Measurements from ENCODE around the gene RPL38. TPM values are rescaled to one million over a fixed set of nuclear protein-coding genes. Genes with fewer than 3 reads are reported as not detected.

RPL38 gene
- total and polyA plus RNA-seq, 2 experiments from 2014 or later, result 176 to 986 TPM

- Histone ChIP-seq H3K27me3 (replicated peaks; ENCODE audit: insufficient read depth) (no peaks in the 10 kb centered on the region), H3K36me3 (ENCODE audit: low read depth) (no peaks in the 10 kb centered on the region), H3K9me3 (ENCODE audit: low read depth) (no peaks in the 10 kb centered on the region), H2AFZ (no peak overlapping the region), H3K4me3 (no peak overlapping the region), H3K4me2 (ENCODE audit: unreplicated experiment) (no peak overlapping the region), H3K9me2 (ENCODE audit: insufficient read depth) (no peaks in the 10 kb centered on the region), H3K4me1 (ENCODE audit: insufficient read depth) (no peaks in the 10 kb centered on the region), H3F3A (ENCODE audit: insufficient read depth) (no peaks in the 10 kb centered on the region), H3K79me2 (ENCODE audit: insufficient read depth) (no peaks in the 10 kb centered on the region), H3K9ac (no peak overlapping the region), H4K20me1 (ENCODE audit: insufficient read depth) (no peaks in the 10 kb centered on the region), H3K27ac (no peak overlapping the region)
- in situ Hi-C loops (cut with MboI), result no loop called here
- no peak for DNase-seq
- 20 to 44% methylated on average over 2 of the region's 2 CpGs for WGBS, 2 experiments (ENCODE audit: low coverage in 1 of 2, low lambda C conversion rate in 2 of 2, missing lambda C conversion rate in 2 of 2)
- TF ChIP-seq EZH2 (IDR thresholded peaks at IDR 0.05; ENCODE audit: insufficient read depth, poor library complexity, severe bottlenecking), result no peak
- no peak for TF ChIP-seq EZH2phosphoT487 (IDR thresholded peaks at IDR 0.05; ENCODE audit: insufficient read depth, low read depth)
Measured at GRCh38 chr17:74220219-74220618, 16.7 kb downstream of the RPL38 start.

GRCh38 chr17:74220946-74221818 is 17.7 kb downstream of the RPL38 start:
- no peak for DNase-seq
- WGBS, 2 experiments (ENCODE audit: low coverage in 1 of 2, low lambda C conversion rate in 2 of 2, missing lambda C conversion rate in 2 of 2), result 79 to 85% methylated on average over 15 to 16 of the region's 16 CpGs

GRCh38 chr17:74222399-74222798 is 18.9 kb downstream of the RPL38 start:
- H3K36me3 ChIP-seq (ENCODE audit: low read depth), result no peaks in the 10 kb centered on the region
- in situ Hi-C loops (cut with MboI), result no loop called here
- H3K9ac ChIP-seq, result no peak overlapping the region
- no peak overlapping the region for H2AFZ ChIP-seq
- H4K20me1 ChIP-seq (ENCODE audit: insufficient read depth), result no peaks in the 10 kb centered on the region
- WGBS, 2 experiments (ENCODE audit: low coverage in 1 of 2, low lambda C conversion rate in 2 of 2, missing lambda C conversion rate in 2 of 2), result 80 to 81% methylated on average over 10 to 12 of the region's 13 CpGs
- no peaks in the 10 kb centered on the region for H3K4me1 ChIP-seq (ENCODE audit: insufficient read depth)
- no peaks in the 10 kb centered on the region for H3F3A ChIP-seq (ENCODE audit: insufficient read depth)
- no peak for DNase-seq
- no peaks in the 10 kb centered on the region for H3K27me3 ChIP-seq (replicated peaks; ENCODE audit: insufficient read depth)
- H3K9me2 ChIP-seq (ENCODE audit: insufficient read depth), result no peaks in the 10 kb centered on the region
- no peak overlapping the region for H3K4me2 ChIP-seq (ENCODE audit: unreplicated experiment)
- no peaks in the 10 kb centered on the region for H3K9me3 ChIP-seq (ENCODE audit: low read depth)
- H3K4me3 ChIP-seq, result no peak overlapping the region
- H3K27ac ChIP-seq, result no peak overlapping the region
- H3K79me2 ChIP-seq (ENCODE audit: insufficient read depth), result no peaks in the 10 kb centered on the region
- no peak for TF ChIP-seq EZH2phosphoT487 (IDR thresholded peaks at IDR 0.05; ENCODE audit: insufficient read depth, low read depth)
- TF ChIP-seq EZH2 (IDR thresholded peaks at IDR 0.05; ENCODE audit: insufficient read depth, poor library complexity, severe bottlenecking), result no peak

More at GRCh38 chr17:74220946-74221818, 17.7 kb downstream of the RPL38 start:
- H2AFZ ChIP-seq, result no peak overlapping the region
- no peaks in the 10 kb centered on the region for H3K36me3 ChIP-seq (ENCODE audit: low read depth)
- H3K9me2 ChIP-seq (ENCODE audit: insufficient read depth), result no peaks in the 10 kb centered on the region
- H3K4me1 ChIP-seq (ENCODE audit: insufficient read depth), result no peaks in the 10 kb centered on the region
- H3K27me3 ChIP-seq (replicated peaks; ENCODE audit: insufficient read depth), result no peaks in the 10 kb centered on the region
- in situ Hi-C loops (cut with MboI), result no loop called here
- H3F3A ChIP-seq (ENCODE audit: insufficient read depth), result no peaks in the 10 kb centered on the region
- TF ChIP-seq EZH2 (IDR thresholded peaks at IDR 0.05; ENCODE audit: insufficient read depth, poor library complexity, severe bottlenecking) (no peak), EZH2phosphoT487 (IDR thresholded peaks at IDR 0.05; ENCODE audit: insufficient read depth, low read depth) (no peak)
- H3K4me3 ChIP-seq, result no peak overlapping the region
- H3K9ac ChIP-seq, result no peak overlapping the region
- H3K27ac ChIP-seq, result no peak overlapping the region
- H3K9me3 ChIP-seq (ENCODE audit: low read depth), result no peaks in the 10 kb centered on the region
- H3K4me2 ChIP-seq (ENCODE audit: unreplicated experiment), result no peak overlapping the region
- H4K20me1 ChIP-seq (ENCODE audit: insufficient read depth), result no peaks in the 10 kb centered on the region
- no peaks in the 10 kb centered on the region for H3K79me2 ChIP-seq (ENCODE audit: insufficient read depth)

DNA sequence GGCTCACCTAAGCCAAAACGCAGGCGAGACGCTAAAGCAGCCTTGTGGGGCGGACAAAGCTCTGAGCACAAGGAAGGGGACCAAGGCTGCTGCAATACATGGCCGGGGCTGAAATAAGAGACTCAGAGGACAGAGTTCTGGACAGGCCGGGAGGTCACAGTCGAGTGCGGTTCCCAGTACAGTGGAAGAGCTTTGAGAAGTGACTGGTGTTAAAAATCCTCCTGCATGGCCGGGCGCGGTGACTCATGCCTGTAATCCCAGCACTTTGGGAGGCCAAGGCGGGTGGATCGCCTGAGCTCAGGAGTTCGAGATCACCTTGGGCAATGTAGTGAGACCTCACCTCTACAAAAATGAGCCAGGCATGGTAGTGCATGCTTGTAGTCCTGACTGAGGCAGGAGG is 20.4 kb downstream of the RPL38 start:
- H3K9ac ChIP-seq, result no peak overlapping the region
- in situ Hi-C loops (cut with MboI), result no loop called here
- H3K9me3 ChIP-seq (ENCODE audit: low read depth), result no peaks in the 10 kb centered on the region
- WGBS, 2 experiments (ENCODE audit: low coverage in 1 of 2, low lambda C conversion rate in 2 of 2, missing lambda C conversion rate in 2 of 2), result 86 to 88% methylated on average over 14 of the region's 14 CpGs
- H3K27ac ChIP-seq, result no peak overlapping the region
- H3K4me3 ChIP-seq, result no peak overlapping the region
- no peaks in the 10 kb centered on the region for H3F3A ChIP-seq (ENCODE audit: insufficient read depth)
- H4K20me1 ChIP-seq (ENCODE audit: insufficient read depth), result no peaks in the 10 kb centered on the region
- H2AFZ ChIP-seq, result no peak overlapping the region
- no peak for TF ChIP-seq EZH2phosphoT487 (IDR thresholded peaks at IDR 0.05; ENCODE audit: insufficient read depth, low read depth)
- no peak for TF ChIP-seq EZH2 (IDR thresholded peaks at IDR 0.05; ENCODE audit: insufficient read depth, poor library complexity, severe bottlenecking)
- no peak overlapping the region for H3K4me2 ChIP-seq (ENCODE audit: unreplicated experiment)
- H3K9me2 ChIP-seq (ENCODE audit: insufficient read depth), result no peaks in the 10 kb centered on the region
- no peaks in the 10 kb centered on the region for H3K79me2 ChIP-seq (ENCODE audit: insufficient read depth)
- H3K36me3 ChIP-seq (ENCODE audit: low read depth), result no peaks in the 10 kb centered on the region
- H3K4me1 ChIP-seq (ENCODE audit: insufficient read depth), result no peaks in the 10 kb centered on the region
- no peak for DNase-seq
- no peaks in the 10 kb centered on the region for H3K27me3 ChIP-seq (replicated peaks; ENCODE audit: insufficient read depth)
